NB4 (cell line): Measurements from ENCODE around the gene PLXNC1.
A peak's percentile ranks its signal among the peaks of the same experiment; 100 is the strongest.

ENCODE experiments used
- DNase-seq: peaks from one replicate; pipeline ENCODE4 v3.0.0; 2010; ENCODE audit warnings: low read depth
- H3K4me3 ChIP-seq: one replicate; pipeline ENCODE4 v1.5.1; 2011; ENCODE audit warnings: mild to moderate bottlenecking, low read depth, low read length, moderate library complexity
- CTCF ChIP-seq: IDR thresholded peaks from one replicate; pipeline ENCODE4 v1.5.1; 2012; ENCODE audit warnings: low read depth, low read length
- MYC ChIP-seq: IDR thresholded peaks from 2 replicates; pipeline ENCODE4 v1.6.1; 2011; ENCODE audit warnings: low read depth, low read length
- POLR2A ChIP-seq: IDR thresholded peaks from 2 replicates; pipeline ENCODE4 v1.6.1; 2011; ENCODE audit warnings: mild to moderate bottlenecking; ENCODE audit not compliant: insufficient read length; ENCODE audit errors: extremely low read depth
- TF ChIP-seq, protein P1 (sequence below): IDR thresholded peaks from 2 replicates; pipeline ENCODE4 v1.6.1; 2011; ENCODE audit warnings: low read depth, low read length

The PLXNC1 gene

GRCh38 chr12:94173660-94174265 is 25.4 kb downstream of the PLXNC1 start:
- TF ChIP-seq, protein P1, sequence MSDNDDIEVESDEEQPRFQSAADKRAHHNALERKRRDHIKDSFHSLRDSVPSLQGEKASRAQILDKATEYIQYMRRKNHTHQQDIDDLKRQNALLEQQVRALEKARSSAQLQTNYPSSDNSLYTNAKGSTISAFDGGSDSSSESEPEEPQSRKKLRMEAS: no peak
- TF ChIP-seq POLR2A (no peak), MYC (no peak), CTCF (no peak)
- peak; percentile 74 for DNase-seq
- H3K4me3 ChIP-seq: peak overlapping the region; percentile 16

GRCh38 chr12:94174576-94174975 is 26.2 kb downstream of the PLXNC1 start:
- TF ChIP-seq, protein P1: peak; percentile 31; the same call in 1 of the 2 replicates
- TF ChIP-seq CTCF: no peak
- TF ChIP-seq MYC: 0 out of 2 replicates have a peak, but pooled peaks have one; percentile 14
- no peak for TF ChIP-seq POLR2A
- H3K4me3 ChIP-seq: no peak overlapping the region
- DNase-seq: peak; percentile 91

- peak overlapping the region; percentile 35 for H3K4me3 ChIP-seq
- 0 out of 2 replicates have a peak, but pooled peaks have one; percentile 25 for TF ChIP-seq MYC
- TF ChIP-seq, protein P1: no peak
- DNase-seq: peak; percentile 84
Observed at GRCh38 chr12:94175763-94176668, 27.6 kb downstream of the PLXNC1 start.

GRCh38 chr12:94178054-94178453 is 29.7 kb downstream of the PLXNC1 start:
- H3K4me3 ChIP-seq: no peak overlapping the region
- no peak for TF ChIP-seq CTCF
- DNase-seq: no peak

DNA sequence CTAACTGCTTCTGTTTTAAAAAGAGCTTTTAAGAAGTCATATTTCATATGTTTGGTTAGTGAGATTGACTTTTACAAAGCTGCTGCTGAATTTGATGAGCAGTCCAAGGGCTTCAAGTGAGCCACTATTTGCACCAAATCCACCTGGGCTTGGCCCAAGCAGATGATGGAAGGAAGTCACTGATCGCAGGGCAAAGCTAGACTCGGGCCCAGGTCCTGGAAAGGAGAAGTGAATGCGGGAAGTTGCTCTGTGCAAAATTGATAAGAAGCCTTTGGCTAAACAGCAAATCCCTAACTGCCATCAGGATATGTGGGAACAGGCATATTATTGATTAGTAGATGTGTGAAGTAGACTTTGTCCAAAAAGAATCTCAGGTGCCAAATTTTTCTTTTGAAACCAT is 30.5 kb downstream of the PLXNC1 start:
- no peak for TF ChIP-seq CTCF
- no peak for TF ChIP-seq MYC
- TF ChIP-seq POLR2A: no peak
- TF ChIP-seq, protein P1: no peak
- no peak overlapping the region for H3K4me3 ChIP-seq
- DNase-seq: peak; percentile 30

GRCh38 chr12:94179723-94180122 is 31.3 kb downstream of the PLXNC1 start:
- no peak for TF ChIP-seq CTCF
- TF ChIP-seq MYC: no peak
- TF ChIP-seq, protein P1: no peak
- no peak for TF ChIP-seq POLR2A
- no peak overlapping the region for H3K4me3 ChIP-seq
- DNase-seq: no peak
